ENCODE measurements around the gene SUN5. TPM values are rescaled to one million over a fixed set of nuclear protein-coding genes. Genes with fewer than 3 reads are reported as not detected.

The SUN5 gene
- total and polyA plus RNA-seq, 9 donors, result not detected

DNA sequence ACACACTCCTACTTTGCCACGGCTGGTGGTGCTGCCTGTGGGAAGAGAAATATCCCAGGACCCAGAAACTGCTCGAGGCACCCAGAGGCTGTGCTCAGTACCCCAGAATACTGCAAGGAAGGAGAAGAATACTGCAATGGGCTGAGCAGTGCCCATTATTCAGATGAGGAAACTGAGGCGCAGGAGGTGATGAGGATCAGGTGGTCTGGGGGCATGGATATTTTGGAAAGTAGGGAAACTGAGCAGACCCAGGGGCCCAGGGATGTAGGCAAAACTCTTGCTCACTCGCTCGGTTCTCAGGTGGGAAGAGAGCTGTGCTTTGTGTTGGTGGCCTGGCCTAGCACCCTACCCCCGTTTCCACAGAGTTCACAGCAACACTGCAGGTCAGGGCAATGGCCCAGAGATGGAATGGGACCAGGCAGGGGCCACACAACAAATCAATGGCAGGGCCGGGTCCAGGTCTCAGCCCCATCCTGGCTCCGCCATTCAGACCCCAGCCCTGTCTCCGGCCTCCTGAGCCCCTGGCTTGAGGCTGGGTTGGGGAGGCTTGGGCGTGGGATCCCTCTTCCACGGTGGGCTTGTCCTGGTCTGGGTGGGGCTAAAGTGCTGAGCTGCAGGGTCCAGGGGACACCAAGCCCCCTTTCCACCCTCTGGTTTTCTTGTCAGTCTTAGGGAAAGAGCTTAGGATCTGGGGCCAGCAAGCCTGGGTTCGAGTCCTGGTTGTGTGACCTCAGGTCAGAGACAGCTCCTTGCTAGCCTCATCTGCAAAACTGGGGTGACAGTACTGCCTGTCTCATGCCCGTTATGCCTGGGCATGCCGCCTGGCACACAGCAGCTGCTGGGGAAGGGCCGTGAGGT is 33.9 kb downstream of the SUN5 start:
- no peak for DNase-seq
- Histone ChIP-seq H3K36me3 (no peaks in the 10 kb centered on the region), H3K27ac (no peak overlapping the region), H3K27me3 (no peaks in the 10 kb centered on the region), H3K4me3 (no peak overlapping the region), H3K4me1 (ENCODE audit: insufficient read depth) (no peaks in the 10 kb centered on the region), H3K9me3 (no peaks in the 10 kb centered on the region)
- 86 to 93% (median 89%) methylated on average over 15 of the region's 15 CpGs for WGBS, 3 donors
- intact Hi-C loops (cut with DNase I), result no loop called here
- TF ChIP-seq POLR2A (IDR thresholded peaks at IDR 0.05) (no peak), EP300 (IDR thresholded peaks at IDR 0.05) (no peak)
- TF ChIP-seq, protein P1, sequence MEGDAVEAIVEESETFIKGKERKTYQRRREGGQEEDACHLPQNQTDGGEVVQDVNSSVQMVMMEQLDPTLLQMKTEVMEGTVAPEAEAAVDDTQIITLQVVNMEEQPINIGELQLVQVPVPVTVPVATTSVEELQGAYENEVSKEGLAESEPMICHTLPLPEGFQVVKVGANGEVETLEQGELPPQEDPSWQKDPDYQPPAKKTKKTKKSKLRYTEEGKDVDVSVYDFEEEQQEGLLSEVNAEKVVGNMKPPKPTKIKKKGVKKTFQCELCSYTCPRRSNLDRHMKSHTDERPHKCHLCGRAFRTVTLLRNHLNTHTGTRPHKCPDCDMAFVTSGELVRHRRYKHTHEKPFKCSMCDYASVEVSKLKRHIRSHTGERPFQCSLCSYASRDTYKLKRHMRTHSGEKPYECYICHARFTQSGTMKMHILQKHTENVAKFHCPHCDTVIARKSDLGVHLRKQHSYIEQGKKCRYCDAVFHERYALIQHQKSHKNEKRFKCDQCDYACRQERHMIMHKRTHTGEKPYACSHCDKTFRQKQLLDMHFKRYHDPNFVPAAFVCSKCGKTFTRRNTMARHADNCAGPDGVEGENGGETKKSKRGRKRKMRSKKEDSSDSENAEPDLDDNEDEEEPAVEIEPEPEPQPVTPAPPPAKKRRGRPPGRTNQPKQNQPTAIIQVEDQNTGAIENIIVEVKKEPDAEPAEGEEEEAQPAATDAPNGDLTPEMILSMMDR (IDR thresholded peaks at IDR 0.05), result no peak

DNA sequence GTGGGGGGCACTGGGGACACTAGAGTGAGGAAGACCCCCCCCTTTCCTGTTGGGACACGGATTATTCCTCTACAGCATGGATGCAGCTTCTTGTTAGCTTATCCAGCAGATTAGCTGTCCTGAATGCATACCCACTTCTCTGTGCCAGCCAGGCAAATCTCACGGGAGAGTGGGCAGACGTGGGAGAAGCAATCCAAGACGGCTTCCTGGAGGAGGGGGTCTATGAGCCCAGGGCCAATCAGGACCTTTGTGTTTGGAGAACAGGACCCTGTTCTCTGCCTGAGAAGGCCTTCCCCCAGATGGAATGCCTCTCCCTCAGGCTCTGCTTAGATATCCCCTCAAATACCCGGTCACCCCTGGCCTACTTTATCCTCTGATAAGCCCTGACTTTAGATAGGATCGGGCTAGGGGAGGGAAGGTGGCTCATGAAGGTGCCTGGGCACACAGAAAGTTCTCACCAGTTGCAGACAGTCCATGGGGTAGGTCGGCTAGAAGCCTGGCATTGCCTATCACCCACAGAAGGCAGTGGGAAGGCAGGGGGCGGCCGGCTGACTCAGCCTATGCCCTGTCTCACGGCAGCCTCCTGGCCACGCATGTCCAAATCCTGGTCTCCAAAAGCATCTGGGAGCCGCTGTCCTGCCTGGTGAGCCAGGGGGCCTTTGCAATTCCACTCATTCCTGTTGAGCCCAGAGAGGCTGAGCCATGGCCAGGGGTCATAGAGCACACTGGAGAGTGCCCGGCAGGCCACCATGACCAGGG is 34.7 kb downstream of the SUN5 start:
- DNase-seq, result no peak
- Histone ChIP-seq H3K36me3 (no peaks in the 10 kb centered on the region), H3K27me3 (no peaks in the 10 kb centered on the region), H3K4me1 (ENCODE audit: insufficient read depth) (no peaks in the 10 kb centered on the region), H3K27ac (no peak overlapping the region), H3K9me3 (no peaks in the 10 kb centered on the region), H3K4me3 (no peak overlapping the region)
- TF ChIP-seq POLR2A (IDR thresholded peaks at IDR 0.05), result no peak
- TF ChIP-seq EP300 (IDR thresholded peaks at IDR 0.05), result no peak
- TF ChIP-seq, protein P1 (IDR thresholded peaks at IDR 0.05), result no peak
- 75 to 83% (median 77%) methylated on average over 13 of the region's 13 CpGs for WGBS, 3 donors
- intact Hi-C loops (cut with DNase I), result no loop called here

DNA sequence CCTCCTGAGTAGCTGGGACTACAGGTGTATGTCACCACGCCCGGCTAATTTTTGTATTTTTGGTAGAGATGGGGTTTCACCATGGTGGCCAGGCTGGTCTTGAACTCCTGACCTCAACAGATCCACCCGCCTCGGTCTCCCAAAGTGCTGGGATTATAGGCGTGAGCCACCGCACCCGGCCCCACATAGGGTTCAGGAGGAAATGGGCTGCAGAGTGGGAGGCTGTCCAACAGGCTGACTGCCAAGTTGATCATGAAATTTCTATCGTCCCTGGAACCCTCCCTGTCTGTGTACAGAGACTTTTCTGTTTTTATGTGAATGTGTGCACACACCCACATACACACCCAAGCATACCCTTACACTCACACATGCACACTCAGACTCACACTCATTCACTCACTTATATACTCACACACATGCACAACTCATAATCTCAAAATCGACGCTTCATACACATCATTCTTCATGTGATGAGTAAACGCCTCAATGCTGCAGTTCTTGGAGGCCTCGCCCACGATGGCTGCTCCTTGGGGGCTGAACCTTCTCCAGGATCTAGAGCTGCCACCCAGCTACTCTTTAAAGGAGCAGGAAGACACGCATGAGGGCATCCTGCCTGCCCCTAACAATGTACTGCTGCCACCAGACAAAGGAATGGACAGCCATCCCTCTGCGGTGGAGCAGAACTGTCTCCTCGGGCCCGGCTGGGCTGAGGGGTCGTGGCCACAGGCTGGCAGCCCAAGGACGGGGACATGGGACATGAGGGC is 35.6 kb downstream of the SUN5 start:
- WGBS, 3 donors, result 55 to 67% (median 60%) methylated on average over 19 of the region's 19 CpGs
- no peak for DNase-seq
- Histone ChIP-seq H3K27ac (no peak overlapping the region), H3K4me1 (ENCODE audit: insufficient read depth) (no peaks in the 10 kb centered on the region), H3K4me3 (no peak overlapping the region), H3K9me3 (no peaks in the 10 kb centered on the region), H3K27me3 (no peaks in the 10 kb centered on the region), H3K36me3 (no peaks in the 10 kb centered on the region)
- no peak for TF ChIP-seq EP300 (IDR thresholded peaks at IDR 0.05)
- no peak for TF ChIP-seq POLR2A (IDR thresholded peaks at IDR 0.05)
- TF ChIP-seq, protein P1 (IDR thresholded peaks at IDR 0.05), result no peak
- intact Hi-C loops (cut with DNase I), result no loop called here

DNA sequence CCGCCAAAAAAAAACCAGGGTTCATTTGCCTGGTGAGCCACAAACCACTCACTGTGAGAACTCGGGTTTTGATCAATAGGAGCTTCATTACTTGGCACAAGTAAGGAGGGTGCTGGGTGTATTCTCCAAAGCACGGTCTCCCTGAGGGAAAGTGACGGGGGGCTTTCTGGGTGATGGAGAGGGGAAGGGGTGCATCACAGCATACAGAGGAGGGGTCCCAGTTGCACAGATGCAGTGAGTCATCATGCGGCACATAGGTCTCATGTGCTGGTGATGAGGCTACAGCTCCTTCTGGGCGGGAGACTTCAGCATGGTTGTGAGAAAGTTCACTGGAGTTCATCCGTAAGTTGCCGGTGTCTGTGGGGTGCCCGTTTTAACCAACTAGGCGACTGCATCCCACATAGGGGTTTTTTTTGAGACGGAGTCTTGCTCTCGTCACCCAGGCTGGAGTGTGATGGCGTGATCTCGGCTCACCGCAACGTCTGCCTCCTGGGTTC is 36.2 kb downstream of the SUN5 start:
- no peaks in the 10 kb centered on the region for H3K27me3 ChIP-seq
- H3K36me3 ChIP-seq, result no peaks in the 10 kb centered on the region
- H3K9me3 ChIP-seq, result no peaks in the 10 kb centered on the region
- TF ChIP-seq POLR2A (IDR thresholded peaks at IDR 0.05) (no peak), EP300 (IDR thresholded peaks at IDR 0.05) (no peak)
- TF ChIP-seq, protein P1 (IDR thresholded peaks at IDR 0.05), result no peak
- H3K27ac ChIP-seq, result no peak overlapping the region
- intact Hi-C loops (cut with DNase I), result no loop called here
- 81 to 85% (median 85%) methylated on average over 16 of the region's 16 CpGs for WGBS, 3 donors
- DNase-seq, result no peak
- H3K4me3 ChIP-seq, result no peak overlapping the region
- H3K4me1 ChIP-seq (ENCODE audit: insufficient read depth), result no peaks in the 10 kb centered on the region

All from ovary (tissue), 9 donors.